CD8-positive, alpha-beta memory T cell (primary cell): ENCODE data around the gene LTBP1. TPM values are rescaled to one million over a fixed set of nuclear protein-coding genes. Genes with fewer than 3 reads are reported as not detected.
A peak's percentile ranks its signal among the peaks of the same experiment; 100 is the strongest.

Experiments
- CTCF ChIA-PET: fragments of 350-600 bp; sonication (Branson Sonifier 250); formaldehyde crosslinking; loops from one replicate; lab custom pipeline; 2021; ENCODE audit warnings: antibody characterized with exemption; lab: Charles Lee
- POLR2A ChIA-PET: fragments of 350-600 bp; sonication (Branson Sonifier 250); formaldehyde crosslinking; loops from one replicate; lab custom pipeline; 2021; ENCODE audit warnings: antibody characterized with exemption; lab: Charles Lee
- DNase-seq, 5 donors: peaks; one replicate each; pipeline versions ENCODE4 v3.0.0 to v3.0.0-alpha.2; 2020 to 2022; ENCODE audit warnings: mixed read lengths in 1 of 5
- H3K27ac ChIP-seq: one replicate; pipeline ENCODE4 v1.7.0; 2013; ENCODE audit warnings: low read depth, mild to moderate bottlenecking, low read length, moderate library complexity
- H3K27me3 ChIP-seq: 2 replicates; pipeline ENCODE4 v1.7.0; 2013; ENCODE audit warnings: low read length, mild to moderate bottlenecking; ENCODE audit not compliant: insufficient read depth, poor library complexity, severe bottlenecking
- H3K36me3 ChIP-seq: 2 replicates; pipeline ENCODE4 v1.7.0; 2013; ENCODE audit warnings: mild to moderate bottlenecking, low read length, moderate library complexity; ENCODE audit not compliant: insufficient read depth
- H3K4me1 ChIP-seq: 2 replicates; pipeline ENCODE4 v1.7.0; 2013; ENCODE audit warnings: mild to moderate bottlenecking, low read length, moderate library complexity; ENCODE audit not compliant: insufficient read depth
- H3K4me3 ChIP-seq: 2 replicates; pipeline ENCODE4 v1.7.0; 2013; ENCODE audit warnings: mild to moderate bottlenecking, low read length
- H3K9me3 ChIP-seq: 2 replicates; pipeline ENCODE4 v1.7.0; 2013; ENCODE audit warnings: mild to moderate bottlenecking, low read length
- H3K27ac Mint-ChIP-seq, 8 donors: one replicate each; pipeline ENCODE4 v1.8.0; 2020 to 2021; ENCODE audit warnings: mixed read lengths in 8 of 8, mild to moderate bottlenecking in 6 of 8, inconsistent platforms in 3 of 8, moderate library complexity in 3 of 8
- H3K27me3 Mint-ChIP-seq, 2 donors: one replicate each; pipeline ENCODE4 v1.8.0; 2020 to 2021; ENCODE audit warnings: mixed read lengths in 2 of 2, mild to moderate bottlenecking in 1 of 2, moderate library complexity in 1 of 2
- H3K36me3 Mint-ChIP-seq, 3 donors: one replicate each; pipeline ENCODE4 v1.8.0; 2020 to 2021; ENCODE audit warnings: mixed read lengths in 3 of 3, inconsistent platforms in 1 of 3, mild to moderate bottlenecking in 1 of 3
- H3K4me1 Mint-ChIP-seq, 3 donors: one replicate each; pipeline ENCODE4 v1.8.0; 2020 to 2021; ENCODE audit warnings: mixed read lengths in 3 of 3, inconsistent platforms in 1 of 3, mild to moderate bottlenecking in 1 of 3
- H3K4me3 Mint-ChIP-seq, 7 donors: one replicate each; pipeline ENCODE4 v1.8.0; 2020 to 2021; ENCODE audit warnings: mixed read lengths in 7 of 7, mild to moderate bottlenecking in 6 of 7, moderate library complexity in 4 of 7, inconsistent platforms in 2 of 7
- H3K9me3 Mint-ChIP-seq, 5 donors: one replicate each; pipeline ENCODE4 v1.8.0; 2020 to 2022; ENCODE audit warnings: mixed read lengths in 5 of 5, mild to moderate bottlenecking in 3 of 5, moderate library complexity in 2 of 5, inconsistent platforms in 1 of 5
- polyA plus RNA-seq: library from polyadenylated mRNA; unstranded; fragments of 300-500 nt; fragmentation: Illumina TruSeq; gene quantifications from one replicate; pipeline ENCODE4 v1.2.3, GENCODE V29; 2021
- total RNA-seq, 2 experiments: library from RNA; stranded (reverse); gene quantifications; one replicate each; pipeline ENCODE4 v1.2.3, GENCODE V29; 2021

The LTBP1 gene
- total and polyA plus RNA-seq, 3 experiments from 2014 or later = not detected

DNA sequence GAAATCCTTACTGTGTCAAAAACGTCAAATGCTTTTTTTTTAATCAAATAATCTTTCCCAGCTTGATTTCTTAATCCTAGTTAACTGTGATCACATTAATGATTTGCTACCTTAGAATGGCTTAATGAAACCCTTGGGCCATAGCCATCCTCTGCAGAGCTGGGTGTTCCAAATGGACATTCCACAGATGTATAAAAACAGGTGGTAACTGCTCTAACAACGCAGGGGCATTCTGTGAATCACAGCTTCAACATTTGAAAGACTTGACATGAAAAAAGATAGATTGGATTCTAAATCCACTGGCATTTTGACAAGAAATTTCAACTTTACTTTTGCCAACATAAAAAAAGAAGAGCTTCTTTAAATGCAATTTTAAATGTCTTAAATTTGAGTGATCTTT is 459.9 kb downstream of the LTBP1 start:
- Mint-ChIP-seq H3K4me3 (no peak overlapping the region), H3K27me3 (peaks cover 3 to 11% of the 10 kb centered on the region in 2 donors), H3K27ac (no peak overlapping the region), H3K36me3 (no peaks in the 10 kb centered on the region), H3K4me1 (no peaks in the 10 kb centered on the region), H3K9me3 (peaks cover 0 to 10% (median 9%) of the 10 kb centered on the region in 5 donors)
- DNase-seq = no peak
- Histone ChIP-seq H3K4me3 (no peak overlapping the region), H3K36me3 (no peaks in the 10 kb centered on the region), H3K9me3 (no peaks in the 10 kb centered on the region), H3K27ac (no peak overlapping the region), H3K4me1 (no peaks in the 10 kb centered on the region), H3K27me3 (no peaks in the 10 kb centered on the region)
- ChIA-PET POLR2A (no interaction called here), CTCF (interaction anchor here (1.3 kb wide), 1 partner anchor 34 kb away, joined by 3 read pairs; no protein-coding TSS in a partner anchor)

- Histone ChIP-seq H3K4me1 (no peaks in the 10 kb centered on the region), H3K4me3 (no peak overlapping the region), H3K27ac (no peak overlapping the region), H3K36me3 (no peaks in the 10 kb centered on the region), H3K9me3 (no peaks in the 10 kb centered on the region), H3K27me3 (no peaks in the 10 kb centered on the region)
- no peak overlapping the region for H3K27ac Mint-ChIP-seq
- peaks cover 3 to 11% of the 10 kb centered on the region in 2 donors for H3K27me3 Mint-ChIP-seq
- ChIA-PET POLR2A (no interaction called here), CTCF (no interaction called here)
- H3K4me1 Mint-ChIP-seq = no peaks in the 10 kb centered on the region
- no peaks in the 10 kb centered on the region for H3K36me3 Mint-ChIP-seq
- peaks cover 0 to 10% (median 9%) of the 10 kb centered on the region in 5 donors for H3K9me3 Mint-ChIP-seq
- no peak for DNase-seq
- H3K4me3 Mint-ChIP-seq = no peak overlapping the region
These were observed 461.4 kb downstream of the LTBP1 start for GRCh38 chr2:33408109-33408508.

DNA sequence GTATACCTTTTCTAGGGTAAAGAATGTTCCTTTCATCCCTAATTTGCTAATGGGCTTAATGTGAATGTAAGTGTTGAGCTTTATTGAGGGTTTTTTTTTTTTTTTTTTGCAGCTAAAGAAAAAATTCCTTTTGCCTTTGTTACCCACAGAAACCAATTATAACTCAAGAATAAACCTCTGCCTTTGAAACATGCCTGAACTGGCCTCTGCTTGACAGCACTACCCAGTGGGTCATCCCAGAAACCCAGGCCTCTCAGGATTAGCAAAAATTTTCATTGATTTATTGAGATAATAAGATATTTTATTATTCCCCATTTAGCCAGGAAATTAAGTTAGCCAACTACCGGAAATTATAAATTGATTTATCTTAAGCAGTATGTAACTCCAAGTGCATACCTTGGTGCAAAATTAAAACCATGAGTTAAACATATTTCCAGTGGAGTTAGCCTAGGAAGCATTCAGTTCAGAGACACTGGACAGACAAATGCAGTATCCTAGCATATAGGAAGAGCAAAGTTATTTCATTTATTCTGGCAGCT is 462.7 kb downstream of the LTBP1 start:
- no peak overlapping the region for H3K4me3 Mint-ChIP-seq
- Histone ChIP-seq H3K9me3 (no peaks in the 10 kb centered on the region), H3K36me3 (no peaks in the 10 kb centered on the region), H3K4me3 (no peak overlapping the region), H3K4me1 (no peaks in the 10 kb centered on the region), H3K27ac (no peak overlapping the region), H3K27me3 (no peaks in the 10 kb centered on the region)
- no peaks in the 10 kb centered on the region for H3K4me1 Mint-ChIP-seq
- H3K27ac Mint-ChIP-seq = no peak overlapping the region
- H3K27me3 Mint-ChIP-seq = peaks cover 0 to 7% of the 10 kb centered on the region in 2 donors
- POLR2A ChIA-PET = no interaction called here
- H3K9me3 Mint-ChIP-seq = peaks cover 0 to 10% (median 9%) of the 10 kb centered on the region in 5 donors
- CTCF ChIA-PET = no interaction called here
- DNase-seq = no peak
- no peaks in the 10 kb centered on the region for H3K36me3 Mint-ChIP-seq

- Mint-ChIP-seq H3K4me3 (no peak overlapping the region), H3K36me3 (no peaks in the 10 kb centered on the region), H3K27me3 (peaks cover 1 to 11% of the 10 kb centered on the region in 2 donors), H3K27ac (no peak overlapping the region), H3K9me3 (peaks cover 0 to 10% (median 9%) of the 10 kb centered on the region in 5 donors), H3K4me1 (no peaks in the 10 kb centered on the region)
- H3K27ac ChIP-seq = no peak overlapping the region
- H3K27me3 ChIP-seq = no peaks in the 10 kb centered on the region
- DNase-seq = no peak
- H3K4me3 ChIP-seq = no peak overlapping the region
- ChIA-PET POLR2A (no interaction called here), CTCF (no interaction called here)
- H3K36me3 ChIP-seq = no peaks in the 10 kb centered on the region
- H3K4me1 ChIP-seq = no peaks in the 10 kb centered on the region
- no peaks in the 10 kb centered on the region for H3K9me3 ChIP-seq
These were observed 465.0 kb downstream of the LTBP1 start for GRCh38 chr2:33411765-33412164.

- Mint-ChIP-seq H3K27ac (no peak overlapping the region), H3K27me3 (peaks cover 1 to 14% of the 10 kb centered on the region in 2 donors), H3K36me3 (no peaks in the 10 kb centered on the region), H3K4me1 (no peaks in the 10 kb centered on the region), H3K4me3 (no peak overlapping the region), H3K9me3 (peaks cover 0 to 8% (median 7%) of the 10 kb centered on the region in 5 donors)
- no peaks in the 10 kb centered on the region for H3K36me3 ChIP-seq
- H3K27me3 ChIP-seq = no peaks in the 10 kb centered on the region
- no peaks in the 10 kb centered on the region for H3K9me3 ChIP-seq
- no peaks in the 10 kb centered on the region for H3K4me1 ChIP-seq
- H3K27ac ChIP-seq = no peak overlapping the region
- no peak overlapping the region for H3K4me3 ChIP-seq
- ChIA-PET POLR2A (no interaction called here), CTCF (no interaction called here)
- DNase-seq = no peak
These were observed 466.2 kb downstream of the LTBP1 start for GRCh38 chr2:33412920-33413319.

- H3K27ac Mint-ChIP-seq = peak overlapping the region in 2 of 8 donors; percentile 4 to 5
- Histone ChIP-seq H3K4me1 (no peaks in the 10 kb centered on the region), H3K9me3 (no peaks in the 10 kb centered on the region), H3K27me3 (no peaks in the 10 kb centered on the region), H3K4me3 (no peak overlapping the region), H3K27ac (no peak overlapping the region), H3K36me3 (no peaks in the 10 kb centered on the region)
- no peak overlapping the region for H3K4me3 Mint-ChIP-seq
- POLR2A ChIA-PET = no interaction called here
- no peaks in the 10 kb centered on the region for H3K4me1 Mint-ChIP-seq
- H3K27me3 Mint-ChIP-seq = peaks cover 5 to 8% of the 10 kb centered on the region in 2 donors
- no peaks in the 10 kb centered on the region for H3K36me3 Mint-ChIP-seq
- H3K9me3 Mint-ChIP-seq = no peaks in the 10 kb centered on the region
- no peak for DNase-seq
- CTCF ChIA-PET = interaction anchor here (1.4 kb wide), 1 partner anchor 14 kb away, joined by 3 read pairs; no protein-coding TSS in a partner anchor
These were observed 472.9 kb downstream of the LTBP1 start for GRCh38 chr2:33419581-33420200.

DNA sequence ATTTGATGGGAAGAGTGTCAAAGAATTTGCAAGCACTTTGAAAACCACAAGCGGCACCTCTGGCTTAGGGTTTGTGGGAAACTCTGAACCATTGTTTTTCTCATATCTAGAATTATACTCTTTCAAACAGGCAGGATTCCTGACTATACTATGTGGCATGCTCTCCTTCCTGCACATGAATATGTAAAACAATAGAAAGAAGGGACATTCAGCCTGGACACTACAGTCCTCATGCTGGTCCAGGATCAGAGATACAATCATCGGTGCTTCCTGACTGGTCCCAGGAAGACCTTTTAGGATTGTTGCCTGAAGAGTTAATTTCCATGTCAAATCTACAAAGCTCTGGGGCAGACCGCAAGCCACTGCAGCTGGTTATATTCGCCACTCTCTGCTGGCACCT is 474.0 kb downstream of the LTBP1 start:
- Histone ChIP-seq H3K9me3 (no peaks in the 10 kb centered on the region), H3K27me3 (no peaks in the 10 kb centered on the region), H3K4me3 (no peak overlapping the region), H3K27ac (no peak overlapping the region), H3K36me3 (no peaks in the 10 kb centered on the region), H3K4me1 (no peaks in the 10 kb centered on the region)
- peaks cover 5 to 8% of the 10 kb centered on the region in 2 donors for H3K27me3 Mint-ChIP-seq
- no peaks in the 10 kb centered on the region for H3K9me3 Mint-ChIP-seq
- POLR2A ChIA-PET = no interaction called here
- no peaks in the 10 kb centered on the region for H3K4me1 Mint-ChIP-seq
- H3K36me3 Mint-ChIP-seq = no peaks in the 10 kb centered on the region
- H3K4me3 Mint-ChIP-seq = no peak overlapping the region
- DNase-seq = no peak
- CTCF ChIA-PET = no interaction called here
- peak overlapping the region in 1 of 8 donors; percentile 81 for H3K27ac Mint-ChIP-seq

- Histone ChIP-seq H3K36me3 (no peaks in the 10 kb centered on the region), H3K4me1 (no peaks in the 10 kb centered on the region), H3K9me3 (no peaks in the 10 kb centered on the region), H3K27ac (no peak overlapping the region), H3K27me3 (no peaks in the 10 kb centered on the region), H3K4me3 (no peak overlapping the region)
- Mint-ChIP-seq H3K36me3 (no peaks in the 10 kb centered on the region), H3K27me3 (peaks cover 3 to 7% of the 10 kb centered on the region in 2 donors), H3K9me3 (no peaks in the 10 kb centered on the region), H3K4me3 (no peak overlapping the region), H3K27ac (no peak overlapping the region), H3K4me1 (no peaks in the 10 kb centered on the region)
- no peak for DNase-seq
- ChIA-PET POLR2A (no interaction called here), CTCF (no interaction called here)
These were observed 475.1 kb downstream of the LTBP1 start for GRCh38 chr2:33421820-33422219.
